ENCODE measurements around the gene FOXN4. TPM values are rescaled to one million over a fixed set of nuclear protein-coding genes. Genes with fewer than 3 reads are reported as not detected.
A peak's percentile ranks its signal among the peaks of the same experiment; 100 is the strongest.

Gene FOXN4
- total RNA-seq, 2 donors from 2014 or later: not detected

DNA sequence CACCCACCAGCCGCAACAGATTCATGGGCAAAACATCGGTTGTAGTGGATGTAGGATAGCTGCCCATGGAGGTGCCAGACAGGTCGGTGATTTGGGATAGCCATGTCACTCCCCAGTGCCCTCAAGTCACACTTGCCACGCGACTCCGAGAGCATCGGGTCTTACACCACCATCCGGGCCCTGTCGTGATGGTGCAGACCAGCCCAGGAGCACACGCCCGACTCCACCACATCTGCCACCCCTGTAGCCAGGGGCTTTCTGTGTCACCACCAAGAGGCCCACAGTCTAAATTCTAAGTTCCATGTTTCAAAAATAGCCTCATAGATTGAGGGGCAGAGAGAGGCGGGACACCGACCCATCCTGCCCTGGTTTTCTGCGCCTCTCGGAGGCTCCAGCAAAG, 18.0 kb downstream of the FOXN4 start:
- Histone ChIP-seq H3K36me3 (no peaks in the 10 kb centered on the region), H3K27me3 (no peaks in the 10 kb centered on the region), H3K4me1 (peaks cover 4% of the 10 kb centered on the region), H3K9ac (ENCODE audit: low read depth in 2 of 2, low read length in 2 of 2) (peak overlapping the region in 1 of 2 donors; percentile 3), H3K4me3 (peak overlapping the region; percentile 19), H3K27ac (no peak overlapping the region), H3K9me3 (no peaks in the 10 kb centered on the region)
- no peak for DNase-seq
- TF ChIP-seq, protein P1, sequence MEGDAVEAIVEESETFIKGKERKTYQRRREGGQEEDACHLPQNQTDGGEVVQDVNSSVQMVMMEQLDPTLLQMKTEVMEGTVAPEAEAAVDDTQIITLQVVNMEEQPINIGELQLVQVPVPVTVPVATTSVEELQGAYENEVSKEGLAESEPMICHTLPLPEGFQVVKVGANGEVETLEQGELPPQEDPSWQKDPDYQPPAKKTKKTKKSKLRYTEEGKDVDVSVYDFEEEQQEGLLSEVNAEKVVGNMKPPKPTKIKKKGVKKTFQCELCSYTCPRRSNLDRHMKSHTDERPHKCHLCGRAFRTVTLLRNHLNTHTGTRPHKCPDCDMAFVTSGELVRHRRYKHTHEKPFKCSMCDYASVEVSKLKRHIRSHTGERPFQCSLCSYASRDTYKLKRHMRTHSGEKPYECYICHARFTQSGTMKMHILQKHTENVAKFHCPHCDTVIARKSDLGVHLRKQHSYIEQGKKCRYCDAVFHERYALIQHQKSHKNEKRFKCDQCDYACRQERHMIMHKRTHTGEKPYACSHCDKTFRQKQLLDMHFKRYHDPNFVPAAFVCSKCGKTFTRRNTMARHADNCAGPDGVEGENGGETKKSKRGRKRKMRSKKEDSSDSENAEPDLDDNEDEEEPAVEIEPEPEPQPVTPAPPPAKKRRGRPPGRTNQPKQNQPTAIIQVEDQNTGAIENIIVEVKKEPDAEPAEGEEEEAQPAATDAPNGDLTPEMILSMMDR (IDR thresholded peaks at IDR 0.05): no peak
- intact Hi-C loops (cut with DNase I): no loop called here

DNA sequence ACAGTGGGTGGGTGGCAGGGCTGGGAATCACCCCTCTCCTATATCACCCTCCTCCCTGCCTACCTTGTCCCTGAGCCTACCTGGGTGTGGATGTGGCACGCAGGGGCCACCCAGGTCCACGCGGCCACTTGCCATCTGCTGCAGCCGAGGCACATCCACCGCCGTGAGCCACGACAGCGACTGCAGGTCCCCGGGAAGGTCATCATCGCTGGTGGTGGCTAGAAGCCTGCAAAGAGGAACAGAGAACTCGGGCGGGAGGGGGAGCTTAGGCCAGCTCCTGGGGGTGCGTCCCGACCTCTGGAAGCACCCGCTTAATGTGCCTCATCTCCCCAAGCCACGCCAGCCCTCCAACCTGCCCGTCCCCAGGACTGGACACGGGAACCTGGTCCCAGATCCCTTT, 19.0 kb downstream of the FOXN4 start:
- no peak overlapping the region for H3K9ac ChIP-seq (ENCODE audit: low read depth in 2 of 2, low read length in 2 of 2)
- intact Hi-C loops (cut with DNase I): no loop called here
- no peak overlapping the region for H3K27ac ChIP-seq
- H3K9me3 ChIP-seq: no peaks in the 10 kb centered on the region
- H3K4me1 ChIP-seq: peaks cover 4% of the 10 kb centered on the region
- H3K4me3 ChIP-seq: no peak overlapping the region
- DNase-seq: no peak
- TF ChIP-seq, protein P1 (IDR thresholded peaks at IDR 0.05): no peak
- H3K27me3 ChIP-seq: no peaks in the 10 kb centered on the region
- H3K36me3 ChIP-seq: no peaks in the 10 kb centered on the region

DNA sequence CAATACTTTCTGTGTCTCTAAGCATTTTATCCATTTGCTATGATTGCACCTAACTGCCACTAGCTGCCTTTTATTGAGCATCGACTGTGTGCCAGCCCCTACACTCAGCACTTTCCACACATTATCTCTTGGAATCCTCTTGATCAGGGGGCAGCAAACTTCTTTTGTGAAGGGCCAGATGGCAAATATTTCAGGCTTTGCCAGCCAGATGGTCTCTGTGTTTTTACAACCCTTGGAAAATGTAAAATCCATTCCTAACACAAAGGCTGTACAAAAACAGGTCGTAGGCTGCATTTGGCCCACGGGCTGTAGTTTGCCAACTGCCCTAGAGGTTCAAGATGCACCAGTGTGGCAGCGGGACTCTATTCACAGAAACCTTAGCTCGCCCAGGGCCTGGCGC, 19.5 kb downstream of the FOXN4 start:
- H3K4me1 ChIP-seq: peaks cover 4% of the 10 kb centered on the region
- TF ChIP-seq, protein P1 (IDR thresholded peaks at IDR 0.05): no peak
- no peaks in the 10 kb centered on the region for H3K27me3 ChIP-seq
- H3K36me3 ChIP-seq: no peaks in the 10 kb centered on the region
- H3K27ac ChIP-seq: no peak overlapping the region
- no peaks in the 10 kb centered on the region for H3K9me3 ChIP-seq
- DNase-seq: no peak
- no peak overlapping the region for H3K4me3 ChIP-seq
- no peak overlapping the region for H3K9ac ChIP-seq (ENCODE audit: low read depth in 2 of 2, low read length in 2 of 2)
- intact Hi-C loops (cut with DNase I): no loop called here

DNA sequence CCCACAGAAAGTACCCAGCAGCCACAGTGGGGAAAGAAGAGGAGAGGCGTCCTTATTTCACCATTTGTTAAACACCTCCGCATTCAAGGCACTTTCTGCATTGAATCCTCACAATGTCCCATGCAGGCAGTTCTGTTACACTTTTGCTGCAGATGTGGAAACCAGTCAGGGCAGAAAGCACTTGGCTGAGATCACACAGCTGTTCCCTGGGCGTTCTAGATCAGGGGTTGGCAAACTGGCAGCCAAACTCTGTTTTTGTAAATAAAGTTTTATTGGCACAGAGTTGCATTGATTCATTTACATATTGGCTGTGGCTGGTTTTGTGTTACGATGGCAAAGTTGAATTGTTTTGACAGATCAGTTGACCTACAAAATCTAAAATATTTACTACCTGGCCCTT, 20.1 kb downstream of the FOXN4 start:
- Histone ChIP-seq H3K27ac (no peak overlapping the region), H3K4me3 (no peak overlapping the region), H3K27me3 (no peaks in the 10 kb centered on the region), H3K9me3 (no peaks in the 10 kb centered on the region), H3K4me1 (peaks cover 4% of the 10 kb centered on the region), H3K9ac (ENCODE audit: low read depth in 2 of 2, low read length in 2 of 2) (no peak overlapping the region), H3K36me3 (no peaks in the 10 kb centered on the region)
- TF ChIP-seq, protein P1 (IDR thresholded peaks at IDR 0.05): no peak
- intact Hi-C loops (cut with DNase I): no loop called here
- DNase-seq: no peak

DNA sequence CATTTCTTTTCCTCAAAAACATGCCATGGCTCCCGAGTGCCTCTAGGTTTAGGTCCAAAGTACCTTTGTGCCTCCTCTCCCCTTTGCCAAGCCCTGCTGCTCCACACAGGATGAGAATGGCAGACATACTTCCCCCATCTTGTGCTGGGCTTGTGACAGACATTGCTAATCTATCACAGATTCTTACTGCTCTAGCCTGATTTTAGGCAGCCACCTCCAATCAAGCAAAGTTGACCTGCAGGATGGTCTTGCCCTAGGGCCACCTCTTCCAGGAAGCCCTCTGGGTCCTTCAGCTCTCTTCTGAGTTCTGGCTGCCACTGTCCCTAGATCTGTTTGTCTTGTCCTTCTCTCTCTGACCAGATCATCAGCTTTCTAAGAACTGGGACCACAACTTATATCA, 20.5 kb downstream of the FOXN4 start:
- no peak overlapping the region for H3K9ac ChIP-seq (ENCODE audit: low read depth in 2 of 2, low read length in 2 of 2)
- DNase-seq: no peak
- TF ChIP-seq, protein P1 (IDR thresholded peaks at IDR 0.05): no peak
- no peaks in the 10 kb centered on the region for H3K36me3 ChIP-seq
- intact Hi-C loops (cut with DNase I): no loop called here
- no peaks in the 10 kb centered on the region for H3K27me3 ChIP-seq
- no peak overlapping the region for H3K4me3 ChIP-seq
- H3K4me1 ChIP-seq: peaks cover 4% of the 10 kb centered on the region
- H3K27ac ChIP-seq: no peak overlapping the region
- H3K9me3 ChIP-seq: no peaks in the 10 kb centered on the region
